Right ventricle myocardium inferior (tissue), 1 donor: ENCODE results near the gene ANKRD17. TPM values are rescaled to one million over a fixed set of nuclear protein-coding genes. Genes with fewer than 3 reads are reported as not detected.

ENCODE experiments used
- ATAC-seq: fragments of 200-7000 bp; cut with Tn5 transposase; one replicate; pipeline ENCODE4 v1.9.1; 2020; ENCODE audit warnings: mild to moderate bottlenecking, moderate library complexity
- DNase-seq: peaks from one replicate; pipeline ENCODE4 v3.0.0; 2021; ENCODE audit errors: missing footprints
- intact Hi-C: fragments of 100-400 bp; cut with DNase I; formaldehyde crosslinking; loops from one replicate; pipeline ENCODE4 v1.11.0; 2022
- total RNA-seq: library from RNA; stranded (reverse); fragmentation: NEBNext Ultra II Directional; extraction: Animal tissue kit (Norgen Biotek cat#: 25700); gene quantifications from one replicate; pipeline ENCODE4 v1.2.1, GENCODE V29; 2021
- donor health status: DM: no; HTN: yes; CAD: no; lungs with severe emphysema.

The ANKRD17 gene
- total RNA-seq, 1 donor from 2014 or later = 50.7 TPM

DNA sequence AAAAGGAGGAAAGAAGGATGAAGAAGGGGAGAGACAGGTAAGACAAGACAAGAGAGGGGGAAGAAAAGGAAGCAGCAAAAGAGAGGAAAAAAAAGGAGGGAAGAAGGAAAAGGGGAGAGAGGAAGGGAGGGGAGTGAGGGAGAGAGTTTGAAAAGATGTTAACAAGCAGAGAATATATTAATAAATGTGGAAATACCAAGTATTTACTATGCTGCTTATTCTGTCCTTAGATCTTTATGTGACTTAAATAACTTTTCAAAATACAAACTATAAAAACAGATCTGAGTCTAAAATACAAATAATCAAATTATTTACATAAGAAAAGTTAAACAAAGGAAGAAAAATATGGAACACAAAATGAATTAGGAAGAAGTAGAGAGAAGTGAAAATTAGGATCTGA is 170.7 kb downstream of the ANKRD17 start:
- intact Hi-C loops = no loop called here
- ATAC-seq = no peak
- DNase-seq = no peak

DNA sequence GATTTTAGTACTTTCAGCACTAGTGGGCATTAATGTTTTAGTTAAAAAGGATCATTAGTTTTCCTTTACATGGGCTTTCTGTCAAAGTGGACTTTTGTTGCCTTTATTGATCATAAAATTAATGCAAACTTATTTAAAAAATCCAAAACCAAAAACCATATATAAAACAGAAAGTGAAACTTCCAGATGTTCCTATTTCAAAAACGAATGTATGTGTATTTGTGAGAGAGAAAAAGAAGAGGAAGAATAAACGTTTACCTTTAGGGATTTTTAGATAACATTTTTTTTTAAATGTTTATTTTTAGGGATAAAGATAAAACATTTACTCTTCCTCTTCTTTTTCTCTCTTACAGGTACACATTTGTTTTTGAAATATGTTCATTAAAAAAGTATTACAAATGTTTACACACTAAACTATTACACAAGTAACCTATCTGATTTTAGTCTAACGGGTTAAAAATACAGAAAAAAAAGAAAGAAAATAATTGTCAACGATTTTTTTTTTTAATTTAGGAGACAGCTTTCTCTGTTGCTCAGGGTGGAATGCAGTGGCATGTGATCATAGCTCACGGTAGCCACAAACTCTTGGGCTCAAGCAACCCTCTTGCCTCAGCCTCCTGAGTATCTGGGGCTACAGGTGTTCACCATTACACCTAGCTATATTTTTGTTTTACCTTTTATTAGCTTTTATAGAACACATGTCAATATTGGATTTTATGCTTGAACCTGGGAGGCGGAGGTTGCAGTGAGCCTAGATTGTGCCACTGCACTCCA is 172.3 kb downstream of the ANKRD17 start:
- intact Hi-C loops = no loop called here
- DNase-seq (no peak), ATAC-seq (no peak)

DNA sequence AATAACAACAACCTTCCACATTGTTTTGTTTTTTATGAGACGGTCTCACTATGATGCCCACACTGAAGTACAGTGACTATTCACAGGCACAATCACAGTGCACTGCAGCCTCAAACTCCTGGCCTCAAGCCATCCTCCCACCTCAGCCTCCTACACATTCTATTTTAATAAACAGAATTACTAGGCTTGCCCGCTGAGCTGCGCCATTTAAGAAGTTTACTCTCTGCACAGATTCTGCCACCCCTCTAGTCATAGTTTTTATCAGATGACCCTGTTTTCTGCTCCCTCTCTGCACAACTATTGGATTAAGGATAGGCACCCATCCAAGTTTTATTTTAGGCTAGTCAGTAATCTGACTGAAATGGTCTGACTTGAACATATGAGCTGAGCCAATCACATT is 177.8 kb downstream of the ANKRD17 start:
- intact Hi-C loops = no loop called here
- no peak for DNase-seq
- no peak for ATAC-seq

DNA sequence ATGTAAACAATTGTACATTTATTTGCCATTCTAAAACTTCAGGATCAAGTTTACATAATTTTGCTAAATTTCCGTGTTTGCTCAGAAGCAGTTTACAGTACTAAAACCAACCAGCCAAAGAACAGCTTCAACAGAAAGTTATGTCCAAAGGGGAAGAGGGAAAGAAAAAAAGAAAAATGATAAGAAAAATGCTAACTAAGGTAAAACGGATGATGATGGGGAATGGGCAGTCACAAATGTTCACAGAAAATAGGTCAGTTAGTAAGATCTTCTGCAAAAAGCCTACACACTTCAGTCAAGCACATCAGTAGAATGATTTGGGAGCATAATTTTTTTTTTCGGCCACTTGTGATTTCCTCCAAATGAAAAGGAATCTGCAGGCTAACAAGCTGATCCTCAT is 182.8 kb downstream of the ANKRD17 start:
- DNase-seq (no peak), ATAC-seq (no peak)
- intact Hi-C loops = no loop called here

DNA sequence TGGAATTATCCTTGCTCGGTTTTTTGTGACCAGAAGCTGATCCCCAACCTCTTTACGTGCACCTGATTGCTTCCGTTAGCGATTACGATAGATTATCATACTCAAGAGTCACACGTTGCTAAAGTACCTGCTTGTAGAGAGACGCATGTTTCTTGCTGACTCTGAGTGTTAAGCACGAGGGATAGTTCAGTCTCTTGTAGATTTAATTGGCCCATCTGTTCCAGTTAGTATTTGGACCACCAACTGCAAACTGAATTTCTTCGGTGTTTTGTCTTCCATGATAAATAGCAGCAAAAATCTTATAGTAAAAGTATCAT is 188.6 kb downstream of the ANKRD17 start:
- no peak for DNase-seq
- intact Hi-C loops = loop anchor here (5.0 kb wide), 1 partner anchor 52 kb away; no protein-coding TSS in a partner anchor
- no peak for ATAC-seq

DNA sequence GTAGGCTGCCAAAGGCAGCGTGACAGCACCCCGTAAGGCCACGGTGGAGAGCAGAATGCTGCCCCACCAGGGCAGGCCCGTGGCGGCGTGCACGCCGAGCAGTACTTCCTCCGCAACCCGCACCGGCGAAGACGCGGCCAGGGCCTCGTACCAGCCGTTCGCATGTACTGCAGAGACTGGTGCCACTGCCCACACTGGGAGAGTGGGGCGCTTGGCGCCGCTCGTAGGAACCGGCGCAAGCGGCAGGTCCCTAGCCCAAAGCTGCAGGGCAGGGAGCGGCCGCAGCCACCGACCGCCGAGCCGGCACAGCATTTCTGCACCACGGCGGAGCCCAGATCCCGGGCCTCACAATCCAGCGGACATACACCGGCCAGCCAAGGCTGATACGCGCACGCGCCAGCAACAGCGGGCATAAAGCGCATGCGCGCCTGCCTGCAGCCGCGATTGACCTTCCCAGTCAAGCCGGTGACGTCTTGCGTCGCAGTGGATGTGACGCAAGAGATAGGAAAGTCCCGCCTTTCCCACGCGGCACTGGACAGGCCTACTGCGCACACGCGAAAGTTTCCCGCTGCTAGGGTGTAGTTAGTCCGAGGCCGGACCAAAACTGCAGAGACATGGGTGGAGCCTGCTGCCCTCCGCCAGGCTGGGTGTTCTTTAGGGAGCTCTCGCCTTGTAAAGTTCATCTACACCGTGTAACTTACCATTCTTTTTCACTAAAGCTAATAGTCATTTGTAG is 189.1 kb downstream of the ANKRD17 start, which contains the start of gene COX18:
Gene COX18, minus strand, starts transcription at position 379 of the 736 bp plus-strand sequence. Its CDS starts 67 bp downstream, at position 312.
- DNase-seq = peak; percentile 99
- peak; percentile 97 for ATAC-seq
- intact Hi-C loops = loop anchor here (1.0 to 10.0 kb wide), 3 partner anchors 53 to 1085 kb away; partner anchors contain the start of genes ANKRD17 and MTHFD2L

DNA sequence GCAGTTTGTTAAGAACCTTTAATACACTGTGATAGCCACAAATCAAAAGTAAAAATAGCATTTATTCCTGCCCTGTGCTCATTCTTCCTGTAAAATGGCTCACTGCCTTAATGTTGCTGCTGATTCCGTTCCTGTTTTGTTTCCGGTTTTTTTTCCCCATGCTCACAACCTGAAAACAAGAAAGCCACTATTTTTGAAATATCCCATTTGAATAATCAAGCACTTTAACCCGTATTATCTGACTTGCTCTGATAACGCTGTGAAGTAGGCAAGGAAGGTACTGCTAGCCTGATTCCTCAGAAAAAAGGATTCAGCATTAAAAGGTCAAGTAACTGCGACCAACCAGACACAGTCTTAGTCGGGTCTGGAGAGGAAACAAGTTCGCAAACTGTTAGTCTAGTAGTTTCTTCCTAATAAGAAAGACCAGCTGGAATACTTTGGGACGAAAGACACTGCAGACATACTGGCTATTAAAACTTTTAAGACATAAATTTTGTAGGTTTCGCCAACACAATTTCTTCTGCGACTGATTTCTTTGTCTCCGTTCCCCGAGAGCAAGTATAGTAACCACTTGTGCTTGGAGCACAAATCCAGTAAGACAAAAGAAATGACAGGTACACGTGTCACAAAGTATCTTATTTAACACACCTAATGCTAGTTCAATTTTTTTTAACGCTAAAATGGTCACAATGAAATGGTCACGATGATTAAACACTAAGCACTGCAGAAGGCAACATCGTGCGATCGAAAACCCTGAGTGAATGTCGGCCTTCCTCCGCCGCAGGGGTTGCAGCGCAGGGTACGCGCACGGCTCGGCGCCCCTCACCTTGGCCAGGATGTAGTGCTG is 189.9 kb downstream of the ANKRD17 start:
- ATAC-seq (no peak), DNase-seq (no peak)
- intact Hi-C loops = loop anchor here (1.0 to 10.0 kb wide), 2 partner anchors 190 to 1086 kb away; partner anchors contain the start of genes ANKRD17 and MTHFD2L

DNA sequence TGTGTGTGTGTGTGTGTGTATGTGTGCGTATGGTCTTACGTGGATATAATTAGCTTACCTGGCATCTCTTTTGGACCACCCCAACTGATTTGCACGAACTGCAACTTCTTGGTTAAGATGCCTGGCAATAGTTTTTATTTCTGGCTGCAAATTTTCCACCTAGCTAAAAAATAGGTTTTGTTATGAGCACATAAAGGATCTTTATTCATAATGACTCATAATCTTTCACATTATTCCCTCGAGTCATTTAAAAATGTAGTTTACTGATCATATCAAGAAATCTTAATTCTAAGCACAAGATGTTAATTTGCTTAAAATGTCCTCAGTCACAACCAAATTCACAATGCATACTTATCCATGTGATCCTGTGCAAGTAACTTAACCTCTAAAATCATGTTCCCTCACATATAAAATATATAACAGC is 190.6 kb downstream of the ANKRD17 start:
- intact Hi-C loops = loop anchor here (10.0 kb wide), 1 partner anchor 1087 kb away; the partner anchor contains the start of gene MTHFD2L
- DNase-seq = no peak
- no peak for ATAC-seq

DNA sequence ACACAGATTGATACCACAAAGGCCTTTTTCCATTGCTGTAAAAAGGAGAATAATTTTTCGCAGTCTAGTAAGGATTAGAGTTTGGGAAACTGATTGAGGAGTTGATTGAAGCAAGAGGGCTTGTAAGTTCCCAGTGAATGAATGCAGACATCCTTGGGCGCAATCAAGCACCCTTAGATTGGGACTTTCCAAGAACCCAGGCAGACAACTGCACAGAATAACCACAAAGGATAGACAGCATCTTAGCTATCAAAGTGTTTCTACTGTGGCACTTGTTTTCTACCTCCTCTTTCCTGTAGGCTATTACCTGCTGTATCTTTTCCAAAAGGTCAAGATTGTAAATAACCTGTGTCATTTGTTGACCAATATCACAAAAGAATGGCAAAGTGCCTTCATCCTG is 191.7 kb downstream of the ANKRD17 start:
- no peak for ATAC-seq
- intact Hi-C loops = loop anchor here (10.0 kb wide), 1 partner anchor 1088 kb away; the partner anchor contains the start of gene MTHFD2L

DNA sequence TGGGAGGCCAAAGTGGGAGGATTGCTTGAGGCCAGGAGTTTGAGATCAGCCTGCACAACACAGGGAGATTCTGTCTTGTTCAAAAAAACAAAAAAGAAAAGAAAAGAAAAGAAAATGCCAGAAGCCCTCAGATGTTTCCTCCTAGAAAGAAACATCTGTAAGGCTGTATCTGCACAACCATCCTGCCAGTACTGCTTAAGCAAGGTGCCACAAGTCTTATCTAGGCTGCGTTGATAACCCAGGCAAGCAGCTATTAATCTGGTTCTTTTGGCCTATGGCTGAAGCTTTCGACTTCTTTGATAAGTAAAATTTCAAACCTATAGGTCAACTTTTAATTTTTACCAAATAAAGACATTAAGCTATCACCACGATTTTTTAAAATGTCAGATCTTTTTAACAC is 192.2 kb downstream of the ANKRD17 start:
- ATAC-seq = no peak
- intact Hi-C loops = loop anchor here (10.0 kb wide), 1 partner anchor 1088 kb away; the partner anchor contains the start of gene MTHFD2L

More for the DNA sequence above, 191.7 kb downstream of the ANKRD17 start:
- no peak for DNase-seq

DNA sequence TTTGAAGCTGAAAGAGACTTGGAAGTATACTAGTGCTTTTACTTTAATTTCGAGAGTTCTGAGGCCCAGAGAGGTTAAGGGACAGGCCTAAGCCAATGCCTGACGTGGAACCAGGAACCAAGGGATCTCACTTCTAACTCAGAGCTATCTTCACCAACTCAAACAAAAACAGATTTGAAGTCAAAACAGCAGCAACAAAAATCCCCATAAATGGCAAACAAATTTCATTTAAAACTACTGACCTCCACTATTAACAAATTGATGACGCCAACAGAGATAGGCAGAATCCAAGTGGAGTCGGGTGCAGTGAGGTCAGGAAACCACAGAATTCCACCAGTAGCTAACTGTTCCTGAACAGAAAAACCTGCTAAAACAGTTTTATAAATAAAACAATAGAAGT is 194.1 kb downstream of the ANKRD17 start:
- ATAC-seq = no peak
- intact Hi-C loops = loop anchor here (10.0 kb wide), 1 partner anchor 1090 kb away; the partner anchor contains the start of gene MTHFD2L
- no peak for DNase-seq

More for the DNA sequence above, 192.2 kb downstream of the ANKRD17 start:
- DNase-seq = no peak

DNA sequence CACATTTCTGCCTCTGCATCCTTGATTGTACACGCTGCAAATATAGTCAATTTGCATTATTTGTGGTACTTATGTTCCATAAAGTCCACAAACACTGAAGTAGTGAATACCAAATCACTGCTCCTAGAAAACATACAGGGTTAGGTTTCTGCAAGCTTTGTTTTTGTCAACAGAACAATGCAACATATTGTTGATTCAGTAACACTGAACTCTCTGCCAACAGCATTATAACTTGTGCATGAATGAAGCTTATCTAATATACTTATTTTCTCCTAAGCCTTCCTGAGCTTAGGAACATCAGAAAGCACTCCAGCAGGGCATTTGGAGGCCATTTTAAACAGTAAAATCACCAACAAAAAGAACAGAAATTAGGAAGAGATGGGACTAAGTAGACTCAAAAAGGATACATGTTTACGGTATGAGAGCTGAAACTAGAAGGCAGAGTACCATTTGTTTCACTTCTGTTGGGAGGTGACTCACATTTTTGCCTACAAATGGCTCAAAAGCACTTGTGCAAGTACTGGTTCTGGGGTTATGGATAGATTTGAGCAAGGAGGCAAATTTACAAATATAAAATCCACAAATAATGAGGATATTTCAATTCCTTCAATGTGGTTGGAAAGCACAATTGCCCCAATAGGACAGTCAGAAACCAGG is 203.2 kb downstream of the ANKRD17 start:
- DNase-seq = no peak
- intact Hi-C loops = no loop called here
- no peak for ATAC-seq

DNA sequence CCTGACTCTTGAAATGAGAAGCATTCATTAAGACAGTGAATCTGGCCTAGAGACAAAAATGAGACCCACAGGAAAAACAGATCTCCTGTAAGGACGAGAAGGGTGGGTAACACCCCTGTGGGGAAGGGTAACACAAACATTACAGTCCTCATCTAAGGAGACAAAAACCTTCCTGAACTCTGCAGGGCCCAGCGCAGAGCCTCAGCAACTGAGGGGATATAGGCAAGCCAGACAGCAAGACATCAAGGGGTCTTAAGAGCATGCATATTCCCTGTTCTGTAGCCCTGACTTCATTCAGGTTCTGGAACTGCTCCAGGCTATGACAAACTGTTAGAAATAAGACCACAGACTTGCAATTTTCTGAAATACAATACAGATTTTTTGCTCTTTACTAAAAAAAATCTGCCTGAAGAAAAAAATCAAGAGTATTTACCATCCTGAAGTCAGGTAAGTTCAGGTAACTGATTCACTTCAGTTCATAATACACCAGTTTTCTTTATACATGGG is 204.6 kb downstream of the ANKRD17 start:
- intact Hi-C loops = no loop called here

DNA sequence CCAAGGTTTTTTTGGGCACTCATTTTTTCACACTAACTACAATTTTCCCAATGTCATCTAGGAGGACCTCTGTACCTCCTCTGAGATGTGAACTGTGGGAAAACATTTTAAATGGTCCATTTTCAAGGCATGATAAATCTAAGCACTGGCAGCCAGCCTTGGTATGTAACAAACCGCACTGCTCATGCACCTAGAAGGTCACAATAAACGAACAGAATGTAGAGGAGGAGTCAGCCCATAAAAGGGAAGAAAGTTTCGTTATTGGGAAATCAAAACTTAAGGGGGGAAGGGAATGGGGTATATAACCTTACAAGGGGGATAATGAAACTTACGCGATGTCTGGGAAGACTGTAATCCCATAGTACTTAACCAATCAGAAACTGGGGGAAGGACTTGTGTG is 205.5 kb downstream of the ANKRD17 start:
- DNase-seq (no peak), ATAC-seq (no peak)
- intact Hi-C loops = no loop called here

More for the DNA sequence above, 204.6 kb downstream of the ANKRD17 start:
- no peak for DNase-seq
- ATAC-seq = no peak

DNA sequence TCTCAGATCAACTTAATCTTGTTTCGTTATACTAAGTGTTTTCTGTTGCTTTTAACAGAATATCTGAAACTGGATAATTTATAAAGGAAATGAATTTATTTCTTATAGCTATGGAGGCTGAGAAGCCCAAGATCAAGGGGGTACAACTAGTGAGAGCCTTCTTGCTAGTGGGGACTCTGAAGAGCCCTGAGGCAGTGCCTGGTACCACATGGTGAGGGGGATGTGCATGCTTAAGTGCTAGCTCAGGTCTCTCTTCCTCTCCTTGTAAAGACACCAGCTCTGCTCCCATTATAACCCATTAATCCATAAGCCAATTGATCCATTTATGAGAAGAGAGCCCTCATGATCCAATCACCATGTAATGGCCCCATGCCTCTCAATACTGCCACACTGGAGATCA is 207.0 kb downstream of the ANKRD17 start:
- ATAC-seq = no peak
- intact Hi-C loops = no loop called here
- DNase-seq = no peak

DNA sequence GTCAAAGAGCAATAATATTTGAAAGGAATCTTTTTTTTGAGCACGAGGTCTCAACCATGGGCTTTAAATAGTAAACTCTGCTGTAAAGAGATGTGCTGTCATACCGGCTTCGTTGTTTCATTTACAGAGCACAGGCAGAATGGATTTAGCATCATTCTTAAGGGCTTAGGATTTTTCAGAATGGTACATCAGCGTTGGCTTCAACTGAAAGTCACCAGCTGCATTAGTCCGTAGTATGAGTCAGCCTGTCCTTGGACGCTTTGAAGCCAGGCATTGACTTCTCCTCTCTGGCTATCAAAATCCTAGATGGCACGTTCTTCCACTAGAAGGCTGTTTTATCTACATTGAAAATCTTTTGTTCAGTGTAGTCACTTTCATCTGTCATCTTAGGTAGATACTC is 212.7 kb downstream of the ANKRD17 start:
- intact Hi-C loops = no loop called here
- DNase-seq = no peak
- no peak for ATAC-seq

DNA sequence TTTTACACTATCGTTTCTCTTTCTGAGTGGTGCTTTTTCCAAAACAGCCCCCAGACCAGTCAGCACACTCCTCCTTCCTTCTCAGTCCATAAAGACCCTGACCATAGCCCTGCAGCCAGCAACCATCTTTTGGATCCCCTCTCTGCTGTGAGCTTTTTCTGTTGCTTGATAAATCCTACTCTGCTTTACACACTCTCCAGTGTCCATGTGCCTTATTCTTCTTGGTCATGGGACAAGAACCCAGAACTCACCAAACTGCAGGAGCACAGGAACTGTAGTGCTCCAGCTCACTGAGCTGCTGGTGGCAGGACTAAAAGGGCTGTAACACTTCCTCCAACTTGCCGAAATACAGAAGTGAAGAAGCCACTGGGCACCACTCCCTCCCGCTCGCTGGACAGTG is 221.5 kb downstream of the ANKRD17 start:
- ATAC-seq = no peak

DNA sequence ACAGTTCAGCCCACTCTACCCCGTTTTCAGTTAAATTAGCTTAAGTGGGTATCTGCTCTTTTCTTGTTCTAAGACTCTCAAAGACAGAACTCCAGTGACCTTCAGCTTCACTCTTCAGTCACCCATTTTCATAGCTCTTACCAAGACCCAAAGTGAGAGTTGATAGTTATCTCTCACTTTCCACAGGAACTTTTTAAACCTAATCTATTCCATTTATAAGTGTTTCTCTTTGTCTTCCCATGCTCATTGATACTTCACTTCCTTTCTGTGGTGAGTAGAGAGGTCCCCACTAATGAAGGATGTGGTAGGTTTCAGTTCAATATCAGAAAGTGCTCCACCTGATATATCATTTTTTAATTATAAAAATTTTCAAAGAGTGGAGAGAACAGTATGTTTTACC is 222.5 kb downstream of the ANKRD17 start:
- intact Hi-C loops = no loop called here
- no peak for ATAC-seq

More for the DNA sequence above, 221.5 kb downstream of the ANKRD17 start:
- intact Hi-C loops = no loop called here
- DNase-seq = no peak

More for the DNA sequence above, 222.5 kb downstream of the ANKRD17 start:
- DNase-seq = no peak
